Cardiac muscle cell (in vitro differentiated cells and primary cell): ENCODE data around the gene ZDHHC5. TPM values are rescaled to one million over a fixed set of nuclear protein-coding genes. Genes with fewer than 3 reads are reported as not detected.

Experiments
- DNase-seq, 2 donors: peaks; one replicate each; pipeline versions ENCODE4 v3.0.0 to v3.0.0-alpha.2; 2010 to 2017; ENCODE audit warnings: low read depth in 1 of 2, low spot score in 1 of 2
- H3K27ac ChIP-seq: fragments of 200-600 bp; sonication (generic); 2 replicates; pipeline ENCODE4 v1.5.1; 2016
- H3K27me3 ChIP-seq: fragments of 200-600 bp; sonication (generic); 2 replicates; pipeline ENCODE4 v1.6.0; 2016; ENCODE audit warnings: control low read depth
- H3K36me3 ChIP-seq: fragments of 200-600 bp; sonication (generic); 2 replicates; pipeline ENCODE4 v1.5.1; 2016; ENCODE audit warnings: control low read depth
- H3K4me1 ChIP-seq: fragments of 200-600 bp; sonication (generic); 2 replicates; pipeline ENCODE4 v1.8.1; 2017; ENCODE audit warnings: low read depth, mild to moderate bottlenecking, mixed run types
- H3K4me3 ChIP-seq: fragments of 200-600 bp; sonication (generic); 2 replicates; pipeline ENCODE4 v1.5.1; 2016; ENCODE audit warnings: mild to moderate bottlenecking
- H3K9me3 ChIP-seq: fragments of 200-600 bp; sonication (generic); 2 replicates; pipeline ENCODE4 v1.5.1; 2017; ENCODE audit warnings: low read depth, mild to moderate bottlenecking, control low read depth
- CTCF ChIP-seq: IDR thresholded peaks from 2 replicates; pipeline ENCODE4 v1.5.1; 2012; ENCODE audit warnings: low read depth, mild to moderate bottlenecking, low read length
- polyA plus RNA-seq: library from polyadenylated mRNA; unstranded; fragments of >200 nt; fragmentation: Nextera tagmentation; extraction: Ambion mirVana; gene quantifications from 2 replicates; pipeline ENCODE4 v1.2.1, GENCODE V29; 2016
- total RNA-seq: library from RNA; depleted of rRNA; stranded (reverse); fragments of >200 nt; gene quantifications from 2 replicates; pipeline ENCODE4 v1.2.3, GENCODE V29; 2016

The ZDHHC5 gene
- total and polyA plus RNA-seq, 2 experiments from 2014 or later: 24.9 to 30.9 TPM

GRCh38 chr11:57728829-57729228 lies 60.9 kb downstream of the ZDHHC5 start:
- Histone ChIP-seq H3K4me1 (no peaks in the 10 kb centered on the region), H3K9me3 (no peaks in the 10 kb centered on the region), H3K27ac (peak overlapping the region; percentile 73), H3K27me3 (no peaks in the 10 kb centered on the region), H3K4me3 (no peak overlapping the region), H3K36me3 (no peaks in the 10 kb centered on the region)
- TF ChIP-seq CTCF: no peak
- no peak for DNase-seq

GRCh38 chr11:57729479-57729878 lies 61.6 kb downstream of the ZDHHC5 start:
- peak overlapping the region; percentile 73 for H3K27ac ChIP-seq
- H3K9me3 ChIP-seq: no peaks in the 10 kb centered on the region
- TF ChIP-seq CTCF: no peak

GRCh38 chr11:57732661-57733060 lies 64.7 kb downstream of the ZDHHC5 start:
- H3K4me1 ChIP-seq: peaks cover 15% of the 10 kb centered on the region
- DNase-seq: no peak
- no peak overlapping the region for H3K4me3 ChIP-seq
- no peaks in the 10 kb centered on the region for H3K27me3 ChIP-seq
- H3K36me3 ChIP-seq: no peaks in the 10 kb centered on the region
- no peak overlapping the region for H3K27ac ChIP-seq
- no peak for TF ChIP-seq CTCF
- no peaks in the 10 kb centered on the region for H3K9me3 ChIP-seq

More at GRCh38 chr11:57729479-57729878, 61.6 kb downstream of the ZDHHC5 start:
- H3K4me3 ChIP-seq: no peak overlapping the region
- no peaks in the 10 kb centered on the region for H3K27me3 ChIP-seq
- no peaks in the 10 kb centered on the region for H3K4me1 ChIP-seq
- no peaks in the 10 kb centered on the region for H3K36me3 ChIP-seq
- DNase-seq: no peak

GRCh38 chr11:57735619-57736298 lies 67.8 kb downstream of the ZDHHC5 start:
- no peaks in the 10 kb centered on the region for H3K9me3 ChIP-seq
- peaks cover 18% of the 10 kb centered on the region for H3K4me1 ChIP-seq
- H3K27me3 ChIP-seq: no peaks in the 10 kb centered on the region
- DNase-seq: peak in 1 of 2 donors; percentile 62
- no peak for TF ChIP-seq CTCF
- H3K36me3 ChIP-seq: no peaks in the 10 kb centered on the region
- peak overlapping the region; percentile 90 for H3K27ac ChIP-seq
- no peak overlapping the region for H3K4me3 ChIP-seq

GRCh38 chr11:57741132-57742086 lies 73.5 kb downstream of the ZDHHC5 start, which contains the start of gene SELENOH:
Gene SELENOH, plus strand, starts transcription at chr11:57741491. Its CDS starts 105 bp downstream, at chr11:57741596.
- Histone ChIP-seq H3K27me3 (no peaks in the 10 kb centered on the region), H3K4me3 (peak within 1 kb of the TSS; percentile 88), H3K36me3 (peaks cover 19% of the 10 kb centered on the region), H3K9me3 (no peaks in the 10 kb centered on the region), H3K4me1 (peaks cover 9% of the 10 kb centered on the region), H3K27ac (peak within 1 kb of the TSS; percentile 99)
- DNase-seq: peak; percentile 97 to 99
- TF ChIP-seq CTCF: no peak
